HG02840 (cell line): ENCODE results near the gene NPIPB12.
"Not testable (repeated sequence)": the region's sequence is repeated elsewhere in the genome, so short reads cannot be mapped to it uniquely, and the experiment has no call there.

Experiments used
- ATAC-seq: cut with Tn5 transposase; IDR thresholded peaks from one replicate; pipeline ENCODE4 v1.9.1; 2021; ENCODE audit warnings: mild to moderate bottlenecking, moderate library complexity, moderate number of reproducible peaks; ENCODE audit not compliant: unreplicated experiment, low FRiP score

NPIPB12 gene

GRCh38 chr16:29506308-29506707 lies at the start of gene NPIPB12:
Gene NPIPB12, minus strand, starts transcription at chr16:29506408.
- ATAC-seq, result not testable (repeated sequence)

DNA sequence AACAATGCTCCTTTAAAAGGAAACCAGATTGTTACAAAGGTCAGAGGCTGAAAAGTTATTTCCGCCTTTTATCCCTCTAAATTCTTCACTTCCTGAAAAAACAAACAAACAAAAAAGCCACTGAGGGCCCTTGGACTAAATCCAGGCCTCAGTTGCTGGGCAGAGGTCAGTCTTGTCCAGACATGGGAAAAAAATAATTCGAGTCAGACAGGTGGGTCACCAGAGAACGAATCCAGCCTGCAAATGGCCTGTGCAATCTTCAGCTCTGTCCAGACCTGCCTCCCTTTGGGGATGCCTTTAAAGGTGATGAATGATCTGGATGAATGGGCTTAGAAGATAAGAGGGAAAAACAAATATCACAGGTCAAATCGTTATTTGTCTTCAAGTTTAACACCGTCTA lies 15.3 kb upstream of the NPIPB12 start:
- not testable (repeated sequence) for ATAC-seq

GRCh38 chr16:29482276-29482675 lies 23.9 kb downstream of the NPIPB12 start:
- not testable (repeated sequence) for ATAC-seq

- not testable (repeated sequence) for ATAC-seq
These were observed 34.1 kb downstream of the NPIPB12 start for GRCh38 chr16:29472065-29472464.

GRCh38 chr16:29469660-29470059 lies 36.5 kb downstream of the NPIPB12 start:
- not testable (repeated sequence) for ATAC-seq

GRCh38 chr16:29467654-29468366 lies 38.4 kb downstream of the NPIPB12 start:
- ATAC-seq, result not testable (repeated sequence)

- ATAC-seq, result not testable (repeated sequence)
These were observed 39.3 kb downstream of the NPIPB12 start for GRCh38 chr16:29466904-29467303.

GRCh38 chr16:29465985-29466824 lies 40.0 kb downstream of the NPIPB12 start:
- ATAC-seq, result not testable (repeated sequence)

- not testable (repeated sequence) for ATAC-seq
These were observed 45.6 kb downstream of the NPIPB12 start for GRCh38 chr16:29460647-29461030.

DNA sequence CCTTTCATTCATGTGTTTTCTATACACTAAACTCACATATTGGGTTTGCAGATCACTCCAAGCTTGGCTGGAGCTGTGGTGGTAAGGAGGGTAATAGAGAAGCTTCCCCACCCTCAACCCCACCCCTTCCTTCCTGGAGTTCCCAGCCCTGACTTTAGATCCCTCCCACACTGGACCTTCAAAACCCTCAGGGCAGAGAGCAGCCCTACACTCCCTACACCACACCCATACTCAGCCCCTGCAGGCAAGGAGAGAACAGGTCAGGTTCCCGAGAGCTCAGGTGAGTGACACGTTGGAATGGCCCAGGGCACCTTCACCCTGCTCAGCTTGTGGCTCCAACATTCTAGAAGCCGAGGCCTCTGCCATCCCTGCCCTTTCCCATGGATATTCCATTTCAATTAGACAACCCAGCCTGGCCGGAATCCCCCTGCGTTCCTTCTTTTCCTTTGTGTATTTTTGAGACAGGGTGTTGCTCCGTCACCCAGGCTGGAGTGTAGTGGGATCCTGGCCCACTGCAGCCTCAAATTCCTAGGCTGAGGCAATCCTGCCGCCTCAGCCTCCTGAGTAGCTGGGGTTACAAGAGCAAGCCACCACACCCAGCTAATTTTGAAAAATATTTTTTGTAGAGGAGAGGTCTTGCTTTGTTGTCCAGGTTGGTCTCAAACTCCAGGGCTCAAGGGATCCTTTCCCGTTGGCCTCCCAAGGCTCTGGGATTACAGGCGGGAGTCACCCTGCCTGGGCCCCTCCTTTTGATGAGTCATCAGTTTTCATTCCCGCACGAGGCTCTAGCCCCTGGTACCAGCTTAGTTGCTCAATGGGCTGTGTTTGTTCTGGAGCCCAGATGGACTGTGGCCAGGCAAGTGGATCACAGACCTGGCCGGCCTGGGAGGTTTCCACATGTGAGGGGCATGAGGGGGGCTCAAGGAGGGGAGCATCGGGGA lies 46.2 kb downstream of the NPIPB12 start, which contains the start of gene SULT1A4:
Gene SULT1A4 (plus strand): TSS at position 208 of the 941 bp plus-strand sequence. CDS start 1,473 bp downstream, outside the sequence.
- not testable (repeated sequence) for ATAC-seq

DNA sequence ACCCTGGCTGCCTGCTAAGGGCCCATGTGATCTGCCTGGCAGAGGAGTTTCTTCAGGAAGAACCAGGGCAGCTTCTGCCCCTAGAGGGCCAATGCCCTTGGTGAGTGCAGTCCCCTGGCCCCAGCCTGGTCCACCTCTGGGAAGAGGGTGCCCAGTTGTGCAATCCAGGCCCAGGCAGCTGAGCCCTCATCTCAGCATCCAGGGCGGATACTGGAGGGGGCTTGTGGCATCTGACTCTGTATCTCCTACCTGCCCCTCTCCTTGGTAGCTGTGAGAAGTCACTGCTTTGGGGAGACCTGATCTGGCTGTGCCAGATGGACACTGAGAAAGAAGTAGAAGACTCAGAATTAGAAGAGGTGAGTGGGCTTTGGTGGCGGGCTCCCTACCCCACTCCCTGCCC lies 48.5 kb downstream of the NPIPB12 start:
- not testable (repeated sequence) for ATAC-seq

GRCh38 chr16:29454828-29455227 lies 51.4 kb downstream of the NPIPB12 start:
- ATAC-seq, result peak; percentile 48

DNA sequence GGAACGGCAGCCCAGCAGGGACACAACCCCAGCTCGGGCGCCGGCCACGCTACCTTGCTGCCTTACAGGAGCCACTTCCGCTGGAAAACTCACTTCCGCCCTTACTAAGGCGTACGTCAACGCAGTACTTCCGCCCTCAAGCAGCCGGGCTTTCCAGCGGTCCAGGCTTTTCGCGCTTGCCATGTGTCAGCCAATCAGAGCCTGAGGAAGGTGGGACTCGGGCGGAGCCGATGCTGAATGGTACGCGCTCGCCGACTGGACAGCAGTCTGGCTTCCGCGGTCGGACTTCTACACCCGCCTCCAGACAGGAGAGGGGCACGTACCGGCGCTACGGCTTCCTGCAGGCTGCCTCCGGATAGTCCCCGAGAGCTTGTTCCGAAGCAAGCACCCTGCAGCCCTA lies 51.9 kb downstream of the NPIPB12 start, which contains the start of the genes BOLA2 and SLX1B:
Gene BOLA2 (minus strand): TSS at position 83 of the 400 bp plus-strand sequence. CDS start 98 bp downstream, outside the sequence.
Gene SLX1B (plus strand): TSS at position 265 of the 400 bp plus-strand sequence.
- peak; percentile 87 for ATAC-seq

DNA sequence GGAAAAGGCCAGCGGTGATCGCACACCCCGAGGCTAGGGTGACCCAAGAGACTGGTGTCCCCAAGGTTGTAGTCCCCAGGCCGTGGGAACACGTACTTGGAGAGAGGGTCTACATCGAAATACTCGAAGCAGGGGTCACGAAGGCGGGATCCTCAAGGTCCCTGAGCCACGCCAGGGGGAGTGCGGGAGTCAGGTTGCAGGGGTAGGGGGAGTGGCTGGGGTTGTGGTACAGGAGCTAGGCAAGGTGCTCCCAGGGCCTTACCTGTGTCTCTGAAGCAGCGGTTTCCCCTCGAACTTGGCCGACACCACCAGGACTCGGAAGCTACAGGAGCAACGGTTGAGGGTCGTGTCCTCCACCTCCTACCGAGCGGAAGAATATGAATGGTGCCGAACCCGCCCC lies 52.5 kb downstream of the NPIPB12 start:
- peak; percentile 2 for ATAC-seq
